Ovary (tissue), 9 donors: ENCODE results near the gene CDK19. TPM values are rescaled to one million over a fixed set of nuclear protein-coding genes. Genes with fewer than 3 reads are reported as not detected.

ENCODE experiments used
- DNase-seq, 5 donors: peaks; one replicate each; pipeline ENCODE4 v3.0.0-alpha.2; 2019 to 2020
- H3K27ac ChIP-seq, 2 donors: fragments of 200-600 bp; one replicate each; pipeline versions ENCODE4 v1.5.1 to v1.8.0; 2019 to 2022
- H3K27me3 ChIP-seq: fragments of 200-600 bp; one replicate; pipeline ENCODE4 v1.8.0; 2022
- H3K36me3 ChIP-seq: fragments of 200-600 bp; sonication (generic); one replicate; pipeline ENCODE4 v1.5.1; 2019
- H3K4me1 ChIP-seq: one replicate; pipeline ENCODE4 v1.8.1; 2013; ENCODE audit warnings: mild to moderate bottlenecking, moderate library complexity; ENCODE audit not compliant: insufficient read depth
- H3K4me3 ChIP-seq: fragments of 200-600 bp; sonication (generic); one replicate; pipeline ENCODE4 v1.5.1; 2017
- H3K9me3 ChIP-seq, 2 donors: fragments of 200-600 bp in 1 of 2; sonication (generic) in 1 of 2; one replicate each; pipeline versions ENCODE4 v1.5.1 to v1.8.1; 2013 to 2019; ENCODE audit warnings: mild to moderate bottlenecking in 1 of 2, moderate library complexity in 1 of 2
- CTCF ChIP-seq, 3 donors: fragments of 450-650 bp in 2 of 3; fragments of 200-600 bp in 1 of 3; IDR thresholded peaks; one replicate each; pipeline versions ENCODE4 v1.5.1 to v1.8.0; 2016 to 2022; ENCODE audit warnings: antibody characterized with exemption in 3 of 3, mild to moderate bottlenecking in 1 of 3
- EP300 ChIP-seq: sonication (generic); formaldehyde crosslinking; IDR thresholded peaks from one replicate; pipeline ENCODE4 v1.6.1; 2017; ENCODE audit warnings: antibody characterized with exemption
- POLR2A ChIP-seq: fragments of 450-650 bp; IDR thresholded peaks from one replicate; pipeline ENCODE4 v1.6.1; 2017; ENCODE audit warnings: antibody characterized with exemption, mild to moderate bottlenecking, moderate library complexity
- WGBS, 3 donors: extraction: QIAGEN DNeasy Blood & Tissue Kit in 1 of 3; methylation state at CpG; one replicate each; pipeline versions ENCODE4 v1.1.5 to v1.1.7; 2013 to 2017; 5-methylcytosine and 5-hydroxymethylcytosine counted together
- intact Hi-C, 4 donors: fragments of 100-400 bp; cut with DNase I; formaldehyde crosslinking; loops; one replicate each; pipeline versions ENCODE4 v1.11.0 to v1.15.1; 2022 to 2023
- polyA plus RNA-seq, 2 donors: library from polyadenylated mRNA; stranded (reverse); fragments of 200-250 nt in 1 of 2; fragments of 350-450 nt in 1 of 2; fragmentation: Illumina TruSeq in 1 of 2; extraction: RNeasy Lipid Tissue Mini Kit (QIAGEN cat#74804) in 1 of 2; gene quantifications; one replicate each; pipeline ENCODE4 v1.2.3, GENCODE V29; 2013 to 2014
- total RNA-seq, 7 donors: library from RNA; depleted of rRNA in 2 of 7; stranded (reverse); fragments of >200 nt in 2 of 7; fragmentation: NEBNext Ultra II Directional in 3 of 7; extraction: Animal tissue kit (Norgen Biotek cat#: 25700) in 3 of 7; gene quantifications; one replicate each; pipeline versions ENCODE4 v1.1.0 to v1.2.4, GENCODE V29; 2016 to 2023
- donor health status: DM: no; HTN: no; CAD: no; lungs with moderate emphysema.
- donor health status: DM: no; HTN: no; CAD: no.
- donor health status: Bipolar disorder and iron deficiency.
- donor health status: DM: yes; HTN: yes; CAD: no.
- donor health status: DM: no; HTN: no; CAD: no.
- donor health status: DM: yes; HTN: yes; CAD: no.

The CDK19 gene
- total and polyA plus RNA-seq, 9 donors = 9.8 to 20.8 (median 16.7) TPM

- Histone ChIP-seq H3K36me3 (no peaks in the 10 kb centered on the region), H3K27me3 (no peaks in the 10 kb centered on the region), H3K9me3 (no peaks in the 10 kb centered on the region), H3K27ac (no peak overlapping the region), H3K4me1 (peaks cover 2% of the 10 kb centered on the region), H3K4me3 (no peak overlapping the region)
- TF ChIP-seq EP300 = no peak
- TF ChIP-seq CTCF (IDR thresholded peaks at IDR 0.05) = no peak
- TF ChIP-seq POLR2A = no peak
- 80 to 88% (median 85%) methylated on average over 16 to 17 of the region's 17 CpGs for WGBS, 3 donors
- intact Hi-C loops = no loop called here
- no peak for DNase-seq
These were observed 168.9 kb downstream of the CDK19 start for GRCh38 chr6:110646419-110646698.

DNA sequence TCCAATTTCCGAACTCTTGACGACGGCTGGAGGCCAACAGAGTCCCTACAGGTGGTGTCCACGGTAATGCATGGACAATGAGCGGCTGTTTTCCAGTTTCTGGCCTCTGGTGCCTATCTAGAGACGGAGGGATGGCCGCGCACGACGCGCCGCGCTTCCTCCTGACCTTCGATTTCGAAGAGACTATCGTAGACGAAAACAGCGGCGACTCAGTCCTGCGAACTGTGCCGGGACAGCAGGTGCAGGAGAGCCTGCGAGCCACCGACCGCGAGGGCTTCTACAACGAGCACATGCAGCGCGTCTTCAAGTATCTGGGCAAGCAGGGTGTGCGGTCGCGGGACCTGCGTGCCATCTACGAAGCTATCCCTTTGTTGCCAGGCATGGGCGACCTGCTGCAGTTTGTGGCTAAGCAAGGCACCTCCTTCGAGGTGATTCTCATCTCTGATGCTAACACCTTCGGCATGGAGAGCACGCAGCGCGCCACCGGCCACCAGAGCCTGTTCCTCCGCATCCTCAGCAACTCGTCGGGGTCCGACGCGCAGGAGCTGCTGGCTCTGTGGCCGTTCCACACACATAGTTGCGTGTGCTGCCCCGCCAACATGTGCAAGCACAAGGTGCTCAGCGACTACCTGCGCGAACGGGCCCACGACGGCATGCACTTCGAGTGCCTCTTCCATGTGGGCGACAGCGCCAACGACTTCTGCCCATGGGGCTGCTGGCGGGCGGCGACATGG, 169.4 kb downstream of the CDK19 start:
- no peak overlapping the region for H3K27ac ChIP-seq
- no peaks in the 10 kb centered on the region for H3K27me3 ChIP-seq
- intact Hi-C loops = no loop called here
- DNase-seq = no peak
- H3K9me3 ChIP-seq = no peaks in the 10 kb centered on the region
- peaks cover 2% of the 10 kb centered on the region for H3K4me1 ChIP-seq
- H3K4me3 ChIP-seq = no peak overlapping the region
- no peak for TF ChIP-seq EP300
- no peak for TF ChIP-seq CTCF (IDR thresholded peaks at IDR 0.05)
- TF ChIP-seq POLR2A = no peak
- 93 to 95% (median 94%) methylated on average over 62 of the region's 62 CpGs for WGBS, 3 donors
- no peaks in the 10 kb centered on the region for H3K36me3 ChIP-seq

DNA sequence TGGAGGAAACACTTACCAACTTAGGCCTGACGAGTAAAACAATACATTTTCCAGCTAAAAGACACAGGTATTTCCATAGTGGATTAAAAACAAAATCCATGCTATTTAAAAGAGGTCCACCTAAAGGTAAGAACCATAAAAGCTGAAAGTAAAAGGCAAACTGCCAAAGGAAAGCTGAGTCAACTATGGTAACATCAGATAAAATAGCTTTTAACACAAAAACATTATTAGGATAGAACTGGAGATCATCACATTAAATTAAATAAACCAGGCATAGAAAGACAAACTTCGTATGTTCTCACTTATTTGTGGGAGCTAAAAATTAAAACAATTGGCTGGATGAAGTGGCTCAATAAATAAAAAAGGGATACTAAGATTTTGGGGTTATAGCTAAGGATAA, 172.1 kb downstream of the CDK19 start:
- DNase-seq = no peak
- no peaks in the 10 kb centered on the region for H3K4me1 ChIP-seq
- intact Hi-C loops = no loop called here
- H3K4me3 ChIP-seq = no peak overlapping the region
- no peaks in the 10 kb centered on the region for H3K36me3 ChIP-seq
- 56 to 85% (median 79%) methylated on average over 2 of the region's 2 CpGs for WGBS, 3 donors
- H3K9me3 ChIP-seq = no peaks in the 10 kb centered on the region
- H3K27me3 ChIP-seq = no peaks in the 10 kb centered on the region
- TF ChIP-seq CTCF (IDR thresholded peaks at IDR 0.05) (no peak), EP300 (no peak), POLR2A (no peak)
- no peak overlapping the region for H3K27ac ChIP-seq

GRCh38 chr6:110642711-110643110, 172.6 kb downstream of the CDK19 start:
- intact Hi-C loops = no loop called here
- Histone ChIP-seq H3K9me3 (no peaks in the 10 kb centered on the region), H3K4me3 (no peak overlapping the region), H3K4me1 (no peaks in the 10 kb centered on the region), H3K27me3 (no peaks in the 10 kb centered on the region), H3K27ac (no peak overlapping the region), H3K36me3 (no peaks in the 10 kb centered on the region)
- no peak for TF ChIP-seq POLR2A
- no peak for TF ChIP-seq CTCF (IDR thresholded peaks at IDR 0.05)
- no peak for TF ChIP-seq EP300
- no peak for DNase-seq
